Right atrium auricular region (tissue), 2 donors: Measurements from ENCODE around the gene UGT2B7. TPM values are rescaled to one million over a fixed set of nuclear protein-coding genes. Genes with fewer than 3 reads are reported as not detected.

ENCODE experiments used
- DNase-seq: peaks from one replicate; pipeline ENCODE4 v3.0.0-alpha.2; 2019; ENCODE audit warnings: low spot score
- H3K27ac ChIP-seq, 2 donors: fragments of 200-600 bp; sonication (generic); 1 replicate in 1 of 2; 2 replicates in 1 of 2; pipeline ENCODE4 v1.5.1; 2016 to 2019
- H3K27me3 ChIP-seq, 2 donors: fragments of 200-600 bp; sonication (generic); one replicate each; pipeline versions ENCODE4 v1.5.1 to v1.6.0; 2017 to 2019
- H3K36me3 ChIP-seq: fragments of 200-600 bp; sonication (generic); one replicate; pipeline ENCODE4 v1.5.1; 2016
- H3K4me1 ChIP-seq, 2 donors: fragments of 200-600 bp; sonication (generic); one replicate each; pipeline versions ENCODE4 v1.5.1 to v1.6.0; 2017 to 2019
- H3K4me3 ChIP-seq, 2 donors: fragments of 200-600 bp; sonication (generic); 1 replicate in 1 of 2; 2 replicates in 1 of 2; pipeline ENCODE4 v1.5.1; 2017 to 2019; ENCODE audit warnings: mild to moderate bottlenecking in 1 of 2, moderate library complexity in 1 of 2
- H3K9me3 ChIP-seq, 2 donors: fragments of 200-600 bp; sonication (generic); one replicate each; pipeline ENCODE4 v1.5.1; 2019
- CTCF ChIP-seq, 2 donors: fragments of 200-600 bp; sonication (generic); IDR thresholded peaks; one replicate each; pipeline ENCODE4 v1.5.1; 2019; ENCODE audit warnings: antibody characterized with exemption in 2 of 2
- total RNA-seq, 2 donors: library from RNA; depleted of rRNA; stranded (reverse); fragments of >200 nt; gene quantifications; one replicate each; pipeline ENCODE4 v1.1.0, GENCODE V29; 2016

Gene UGT2B7
- total RNA-seq, 2 donors from 2014 or later, result not detected

GRCh38 chr4:69154021-69154420 lies 57.7 kb downstream of the UGT2B7 start:
- no peak for DNase-seq
- Histone ChIP-seq H3K4me3 (no peak overlapping the region), H3K4me1 (no peaks in the 10 kb centered on the region), H3K9me3 (no peaks in the 10 kb centered on the region), H3K27ac (no peak overlapping the region), H3K27me3 (no peaks in the 10 kb centered on the region), H3K36me3 (no peaks in the 10 kb centered on the region)
- no peak for TF ChIP-seq CTCF (IDR thresholded peaks at IDR 0.05)

- Histone ChIP-seq H3K27me3 (no peaks in the 10 kb centered on the region), H3K9me3 (no peaks in the 10 kb centered on the region), H3K4me1 (no peaks in the 10 kb centered on the region), H3K36me3 (no peaks in the 10 kb centered on the region), H3K4me3 (no peak overlapping the region), H3K27ac (no peak overlapping the region)
- no peak for TF ChIP-seq CTCF (IDR thresholded peaks at IDR 0.05)
- DNase-seq, result no peak
Measured at GRCh38 chr4:69156913-69157312, 60.6 kb downstream of the UGT2B7 start.

Other genes with a start within 250 kb of the UGT2B7 start
- not detected for gene UGT2A3, start 144.7 kb upstream of the UGT2B7 start, total RNA-seq
- gene UGT2B11, start 118.3 kb downstream of the UGT2B7 start, total RNA-seq, result not detected
- not detected for gene UGT2B28, start 184.0 kb downstream of the UGT2B7 start, total RNA-seq